ENCODE results near the gene KLF17.
"Not testable (repeated sequence)": the region's sequence is repeated elsewhere in the genome, so short reads cannot be mapped to it uniquely, and the experiment has no call there.

Gene KLF17

DNA sequence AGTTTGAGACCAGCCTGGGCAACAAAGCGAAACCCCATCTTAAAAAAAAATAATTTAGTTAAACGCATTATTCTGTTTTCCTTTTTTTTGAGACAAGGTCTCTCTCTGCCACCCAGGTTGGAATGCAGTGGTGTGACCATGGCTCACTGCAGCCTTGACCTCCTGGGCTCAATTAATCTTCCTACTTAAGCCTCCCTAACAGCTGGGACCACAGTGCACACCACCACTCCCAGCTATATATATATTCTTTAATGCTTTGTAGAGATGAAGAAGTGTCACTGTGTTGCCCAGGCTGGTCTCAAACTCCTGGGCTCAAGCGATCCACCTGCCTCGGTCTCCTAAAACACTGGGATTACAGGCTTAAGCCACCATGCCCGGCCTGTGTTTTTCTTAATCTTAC lies 7.7 kb upstream of the KLF17 start:
- no peak for DNase-seq

DNA sequence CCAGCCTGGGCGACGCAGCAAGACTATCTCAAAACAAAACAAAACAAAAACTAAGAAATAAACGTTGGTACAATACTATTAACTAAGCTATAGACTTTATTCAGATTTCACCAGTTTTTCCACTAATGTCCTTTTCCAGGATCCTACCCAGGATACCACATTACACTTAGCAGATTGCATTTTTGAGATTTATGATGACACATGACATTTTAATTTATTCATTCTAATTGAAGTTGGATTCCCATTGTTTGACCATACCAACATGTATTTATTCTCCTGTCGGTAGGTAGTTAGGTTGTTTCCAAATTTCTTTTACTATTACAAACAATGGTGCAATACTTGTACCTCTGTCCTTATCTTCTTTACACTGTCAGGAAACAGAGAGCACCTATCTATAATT lies 6.8 kb upstream of the KLF17 start:
- DNase-seq: no peak

DNA sequence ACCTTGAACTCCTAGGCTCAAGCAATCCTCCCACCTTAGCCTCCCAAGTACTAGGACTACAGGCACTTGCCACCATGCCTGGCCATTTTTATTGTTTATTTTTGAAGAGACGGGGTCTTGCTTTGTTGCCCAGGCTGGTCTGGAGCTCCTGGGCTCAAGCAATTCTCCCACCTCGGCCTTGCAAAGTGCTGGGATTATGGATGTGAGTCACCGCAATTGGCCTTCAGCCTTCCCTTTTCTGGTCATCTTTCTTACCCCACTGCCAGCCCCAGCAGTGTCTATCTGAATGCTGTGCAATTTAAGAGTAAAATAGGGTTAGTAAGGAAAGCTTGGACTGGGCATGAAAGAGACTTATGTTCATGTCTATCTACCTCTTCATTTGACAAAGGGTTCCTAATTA lies 6.1 kb upstream of the KLF17 start:
- no peak for DNase-seq

- DNase-seq: no peak
These were observed 5.5 kb upstream of the KLF17 start for GRCh38 chr1:44113095-44113609.

DNA sequence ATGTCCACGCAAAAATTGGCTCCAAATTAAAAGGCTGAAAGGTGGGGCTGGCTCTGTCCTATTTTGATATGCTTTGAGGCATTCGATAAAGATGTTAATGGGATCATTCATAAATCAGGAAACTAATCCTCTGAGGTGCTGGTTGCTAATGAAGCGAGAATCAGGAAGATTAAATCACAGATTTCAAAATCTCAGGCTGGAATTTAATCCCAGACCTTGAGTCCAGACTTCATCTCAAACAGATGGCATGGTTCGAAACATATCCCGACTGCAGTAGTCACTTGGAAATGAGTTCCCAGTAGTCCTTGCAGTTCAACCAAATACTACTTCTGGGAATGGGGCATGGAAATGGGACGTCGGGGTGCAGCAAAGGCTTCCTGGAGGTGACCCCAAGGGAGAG lies 4.5 kb upstream of the KLF17 start:
- DNase-seq: no peak

- not testable (repeated sequence) for DNase-seq
These were observed 1.3 kb upstream of the KLF17 start for GRCh38 chr1:44117272-44117671.

DNA sequence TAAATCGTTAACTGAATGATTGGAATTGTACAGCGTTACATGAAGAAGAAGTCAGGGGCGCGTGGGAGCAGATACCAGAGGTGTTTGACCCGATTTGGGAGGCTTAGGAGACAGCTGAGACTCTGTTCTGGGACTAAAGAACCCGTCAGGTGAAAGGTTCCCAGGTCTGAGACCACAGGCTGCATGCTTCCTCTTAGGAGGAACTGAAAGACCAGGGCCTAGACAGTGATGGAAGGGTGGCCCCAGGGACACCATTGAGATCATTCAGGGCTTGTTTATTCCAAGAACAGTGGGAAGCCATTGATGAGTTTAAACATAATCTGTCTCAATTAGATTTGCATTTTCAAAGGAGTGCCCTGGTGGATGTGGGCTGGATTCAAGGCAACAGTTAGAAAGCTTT lies 904 bp downstream of the KLF17 start:
- DNase-seq: no peak

DNA sequence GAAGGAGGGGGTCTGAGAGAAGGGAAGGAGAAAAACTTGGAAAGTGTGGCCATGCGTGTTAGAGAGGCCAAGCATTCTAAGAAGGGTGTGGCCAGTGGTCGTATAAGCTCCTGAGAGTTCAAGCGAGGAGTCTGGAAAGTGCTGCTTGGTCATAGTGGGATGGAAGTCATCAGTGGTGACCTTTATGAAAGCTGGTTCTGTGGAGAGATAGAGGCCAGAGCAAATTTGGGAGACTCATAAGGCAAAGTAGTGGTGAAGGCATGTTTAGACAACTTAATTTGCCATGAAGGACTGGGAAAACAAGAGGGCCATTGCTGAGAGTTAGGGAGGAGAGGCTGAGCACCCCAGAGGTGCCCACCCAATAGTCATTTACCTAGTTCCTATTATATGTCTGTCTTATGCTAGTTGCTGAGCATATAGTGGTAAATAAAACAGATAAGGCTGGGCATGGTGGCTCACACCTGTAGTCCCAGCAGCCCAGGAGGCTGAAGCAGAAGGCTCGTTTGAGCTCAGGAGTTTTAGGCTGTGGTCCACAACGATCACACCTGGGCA lies 1.9 kb downstream of the KLF17 start:
- no peak for DNase-seq

- DNase-seq: no peak
These were observed 11.2 kb downstream of the KLF17 start for GRCh38 chr1:44129616-44130500.

DNA sequence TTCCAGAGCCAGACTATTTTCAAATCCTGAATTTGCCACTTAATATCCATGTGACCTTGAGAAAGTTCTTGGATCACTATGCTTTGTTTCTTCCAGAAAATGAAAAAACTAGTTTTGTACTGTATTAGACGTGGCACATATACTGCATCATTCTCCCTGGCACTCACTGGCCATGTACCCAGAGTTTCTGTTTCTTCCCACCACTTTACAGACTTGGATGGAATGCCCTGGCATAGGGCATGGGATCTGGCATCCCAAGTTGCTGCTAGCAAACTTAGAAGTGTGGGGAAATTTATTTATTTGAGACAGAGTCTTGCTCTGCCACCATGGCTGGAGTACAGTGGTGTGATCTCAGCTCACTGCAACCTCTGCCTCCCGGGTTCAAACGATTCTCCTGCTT lies 12.8 kb downstream of the KLF17 start:
- no peak for DNase-seq

GRCh38 chr1:44134071-44134920 lies 15.7 kb downstream of the KLF17 start:
- DNase-seq: no peak

DNA sequence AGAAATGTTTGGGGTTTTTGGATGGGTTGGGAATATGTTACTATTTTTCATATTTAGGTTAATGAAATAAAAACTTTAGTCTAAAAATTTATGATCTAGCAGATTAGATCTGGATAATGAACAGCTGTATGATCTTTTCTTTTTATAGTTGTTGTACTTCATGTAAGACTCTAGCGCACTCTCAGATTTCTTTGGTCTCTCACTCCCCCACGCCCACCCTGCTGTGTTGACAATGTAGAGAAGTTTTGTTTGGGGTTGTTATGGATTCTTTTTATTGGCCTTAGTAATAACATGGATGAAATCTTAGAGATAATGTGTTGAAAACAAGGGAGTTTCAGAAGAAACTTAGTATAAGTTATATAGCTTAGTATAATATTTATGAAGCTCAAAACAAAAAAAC lies 17.3 kb downstream of the KLF17 start:
- DNase-seq: no peak

DNA sequence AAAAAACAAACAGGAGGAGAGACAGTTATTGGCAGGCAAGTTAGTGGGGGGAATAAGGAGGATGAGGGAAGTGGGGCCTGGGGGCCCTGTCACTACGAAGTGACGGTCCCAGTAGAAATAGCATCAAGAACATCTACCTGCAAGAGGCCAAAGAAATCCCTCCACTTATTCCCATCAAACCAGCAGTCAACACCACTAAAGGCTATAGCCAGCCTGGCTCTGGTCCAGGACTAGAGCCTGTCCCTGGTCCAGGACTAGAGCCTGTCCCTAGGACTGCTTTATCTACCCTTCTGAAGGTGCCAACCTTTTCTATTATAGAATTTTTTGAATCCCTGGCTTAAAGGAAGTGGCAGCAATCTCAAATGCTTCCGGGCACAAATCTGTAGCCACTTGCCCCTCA lies 19.6 kb downstream of the KLF17 start:
- no peak for DNase-seq

GRCh38 chr1:44139565-44139964 lies 20.9 kb downstream of the KLF17 start:
- DNase-seq: not testable (repeated sequence)

DNA sequence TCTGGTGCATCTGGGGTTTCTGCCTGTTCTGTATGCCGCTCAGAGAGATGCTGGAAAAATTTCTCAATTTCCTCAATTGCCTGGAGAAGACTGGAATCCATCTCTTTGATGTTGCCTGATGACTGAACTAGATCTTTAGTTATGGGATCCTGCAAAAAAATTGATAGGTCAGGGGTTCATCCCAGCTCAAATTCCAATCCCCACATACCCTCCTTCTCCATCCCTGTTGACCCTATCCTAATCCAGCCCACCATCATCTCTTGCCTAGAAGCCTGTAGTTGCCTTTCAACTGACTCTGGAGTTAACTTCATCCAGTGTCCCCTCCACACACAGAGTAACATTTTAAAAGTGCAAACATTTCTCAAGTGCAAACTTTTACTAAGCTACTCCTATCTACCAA lies 22.9 kb downstream of the KLF17 start, which contains the start of gene KLF18:
Gene KLF18, minus strand, starts transcription at position 101 of the 400 bp plus-strand sequence. Its CDS starts 0 bp downstream, at position 101.
- no peak for DNase-seq

GRCh38 chr1:44144962-44145756 lies 26.5 kb downstream of the KLF17 start:
- DNase-seq: no peak

DNA sequence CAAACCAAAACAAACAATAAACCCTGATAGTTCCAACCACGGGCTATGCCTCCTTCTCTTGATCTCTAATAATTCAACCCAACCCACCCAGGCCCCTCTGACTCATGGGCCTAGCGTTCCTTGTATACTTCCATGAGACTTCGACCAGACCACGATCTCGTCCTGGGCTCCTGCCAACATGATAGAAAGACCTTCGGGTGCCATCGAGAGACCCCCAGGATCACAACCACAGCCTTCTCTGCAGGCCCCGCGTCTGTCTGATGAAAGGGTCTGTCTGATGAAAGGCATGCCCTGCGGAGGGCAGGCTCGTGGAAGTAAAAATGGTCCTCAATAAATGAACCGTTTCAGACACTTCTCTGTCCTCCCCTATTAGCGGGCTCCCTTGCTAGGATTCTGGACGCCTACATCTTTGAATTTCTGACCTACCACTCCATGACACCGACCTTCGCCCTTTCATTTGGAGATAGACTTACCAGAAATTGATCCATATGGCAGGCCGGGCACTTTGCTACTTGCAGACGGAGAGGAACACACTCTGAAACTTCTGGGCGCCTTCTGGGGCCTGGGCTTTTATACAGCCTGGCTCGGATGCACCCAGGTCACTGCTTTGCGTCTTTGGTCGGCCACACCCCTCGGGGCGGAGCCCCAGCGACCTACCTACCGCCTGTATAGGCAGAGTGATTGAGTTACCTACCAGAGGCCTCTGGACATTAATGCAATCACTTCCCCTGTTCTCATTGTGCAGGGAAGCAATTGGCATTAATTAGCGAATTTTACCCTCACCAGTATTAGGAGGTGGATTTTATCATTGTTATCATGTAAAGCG lies 28.1 kb downstream of the KLF17 start:
- no peak for DNase-seq

- no peak for DNase-seq
These were observed 29.0 kb downstream of the KLF17 start for GRCh38 chr1:44147582-44147981.

- no peak for DNase-seq
These were observed 32.7 kb downstream of the KLF17 start for GRCh38 chr1:44151332-44151731.

DNA sequence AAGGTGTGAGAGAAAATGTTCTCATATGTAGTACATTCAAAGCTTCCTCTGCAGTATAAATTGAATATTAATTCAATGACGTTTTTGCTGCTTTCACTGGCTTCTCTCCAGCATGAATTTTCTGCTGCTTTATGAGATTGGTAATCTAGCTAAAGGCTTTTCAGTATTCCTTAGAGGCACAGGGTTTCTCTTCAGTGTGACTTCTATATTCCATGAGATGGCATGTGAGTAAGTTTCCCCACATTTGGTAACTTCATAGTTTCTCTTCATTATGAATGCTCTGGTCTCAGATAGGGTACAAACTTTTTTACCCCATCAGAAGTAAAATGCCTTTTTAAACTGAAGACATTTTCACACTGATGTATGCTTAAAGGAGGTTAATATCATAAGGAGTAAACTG lies 33.2 kb downstream of the KLF17 start:
- no peak for DNase-seq

- no peak for DNase-seq
These were observed 34.1 kb downstream of the KLF17 start for GRCh38 chr1:44152692-44153091.

DNA sequence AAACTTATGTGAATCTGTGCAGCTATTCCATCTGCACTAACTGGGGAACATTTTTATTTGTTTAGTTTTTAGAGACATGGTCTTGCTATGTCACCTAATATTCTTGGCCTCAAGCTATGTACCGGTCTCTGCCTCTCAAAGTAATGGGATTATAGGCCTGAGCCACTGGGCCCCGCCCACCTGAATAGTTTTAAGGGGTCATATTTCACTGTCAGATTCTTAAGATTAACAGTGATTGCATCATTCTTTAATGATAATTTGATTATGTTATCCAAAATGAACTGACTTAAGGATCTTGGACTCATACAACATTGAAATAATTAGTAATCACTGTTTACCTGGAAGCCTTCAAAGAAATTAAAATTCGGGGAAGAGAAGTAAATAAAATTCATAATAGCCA lies 35.4 kb downstream of the KLF17 start:
- DNase-seq: no peak
